ENCODE results near the gene MB. TPM values are rescaled to one million over a fixed set of nuclear protein-coding genes. Genes with fewer than 3 reads are reported as not detected.

MB gene
- total RNA-seq, 1 experiment from 2014 or later: 0.77 TPM

DNA sequence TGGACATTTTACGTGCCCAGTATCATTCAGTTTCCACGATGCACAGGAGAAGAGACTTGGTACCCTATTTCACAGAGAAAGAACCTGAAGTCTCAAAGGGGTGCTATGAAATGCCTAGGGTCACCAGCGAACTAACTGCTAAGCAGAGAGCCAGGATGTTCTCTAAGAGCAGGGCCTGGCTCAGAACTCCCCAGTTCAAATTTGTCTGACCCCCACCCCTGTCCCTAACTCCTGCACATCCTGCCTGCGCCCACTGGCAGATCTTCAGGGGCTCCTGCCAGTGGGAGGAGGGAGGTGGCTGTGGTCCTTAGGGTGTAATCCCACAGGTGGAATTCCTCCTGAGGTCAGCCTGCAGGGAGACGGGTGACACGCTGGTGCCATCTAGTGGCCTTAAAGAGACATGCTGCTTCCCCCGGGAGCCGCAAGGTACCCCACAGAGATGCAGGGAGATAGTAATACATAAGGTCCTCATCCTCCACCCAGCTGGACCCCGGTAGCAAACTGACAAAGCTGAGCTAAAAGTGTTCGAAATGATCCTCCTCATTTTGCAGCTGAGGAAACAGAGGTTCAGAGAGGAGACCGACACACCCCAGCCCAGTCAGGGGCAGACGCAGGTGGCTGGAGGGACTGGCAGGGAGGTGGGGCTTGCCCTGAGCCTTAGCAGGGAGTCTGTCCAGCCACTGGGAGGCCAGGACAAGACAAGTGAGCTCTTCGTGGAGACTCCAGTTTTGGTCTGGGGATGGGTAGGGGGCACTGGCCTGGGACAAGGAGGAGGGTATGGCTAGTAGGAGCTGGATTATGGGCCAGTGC, 34.1 kb downstream of the MB start:
- CTCF ChIA-PET: interaction anchor here (0.6 to 2.3 kb wide), 6 partner anchors 8 to 154 kb away, joined by 3 to 14 read pairs (median 4); partner anchors contain the start of gene RASD2
- TF ChIP-seq, protein P1, sequence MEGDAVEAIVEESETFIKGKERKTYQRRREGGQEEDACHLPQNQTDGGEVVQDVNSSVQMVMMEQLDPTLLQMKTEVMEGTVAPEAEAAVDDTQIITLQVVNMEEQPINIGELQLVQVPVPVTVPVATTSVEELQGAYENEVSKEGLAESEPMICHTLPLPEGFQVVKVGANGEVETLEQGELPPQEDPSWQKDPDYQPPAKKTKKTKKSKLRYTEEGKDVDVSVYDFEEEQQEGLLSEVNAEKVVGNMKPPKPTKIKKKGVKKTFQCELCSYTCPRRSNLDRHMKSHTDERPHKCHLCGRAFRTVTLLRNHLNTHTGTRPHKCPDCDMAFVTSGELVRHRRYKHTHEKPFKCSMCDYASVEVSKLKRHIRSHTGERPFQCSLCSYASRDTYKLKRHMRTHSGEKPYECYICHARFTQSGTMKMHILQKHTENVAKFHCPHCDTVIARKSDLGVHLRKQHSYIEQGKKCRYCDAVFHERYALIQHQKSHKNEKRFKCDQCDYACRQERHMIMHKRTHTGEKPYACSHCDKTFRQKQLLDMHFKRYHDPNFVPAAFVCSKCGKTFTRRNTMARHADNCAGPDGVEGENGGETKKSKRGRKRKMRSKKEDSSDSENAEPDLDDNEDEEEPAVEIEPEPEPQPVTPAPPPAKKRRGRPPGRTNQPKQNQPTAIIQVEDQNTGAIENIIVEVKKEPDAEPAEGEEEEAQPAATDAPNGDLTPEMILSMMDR (IDR thresholded peaks at IDR 0.05; ENCODE audit: insufficient read depth in 1 of 2, low read depth in 1 of 2, low read length in 1 of 2, severe bottlenecking in 1 of 2, unreplicated experiment in 1 of 2): peak; percentile 91 to 92
- BruUV-seq (replicated peaks): no TSS peak
- peaks cover 4% of the 10 kb centered on the region for H3K4me1 Mint-ChIP-seq (ENCODE audit: low read depth, unreplicated experiment)
- Histone ChIP-seq H3K4me1 (no peaks in the 10 kb centered on the region), H3K9me3 (no peaks in the 10 kb centered on the region), H3K27me3 (replicated peaks; ENCODE audit: control insufficient read depth, insufficient read depth, low read length) (no peaks in the 10 kb centered on the region), H3K4me3 (ENCODE audit: low read depth, low read length) (no peak overlapping the region), H3K36me3 (ENCODE audit: control insufficient read depth, insufficient read depth, low read length) (no peaks in the 10 kb centered on the region)
- DNase-seq: peak; percentile 71 to 77
- no peak overlapping the region for H3K4me3 Mint-ChIP-seq (ENCODE audit: unreplicated experiment)
- POLR2A ChIA-PET: no interaction called here
- intact Hi-C loops (cut with micrococcal nuclease; ENCODE audit: unreplicated experiment): loop anchor here (1.0 to 5.0 kb wide), 3 partner anchors 46 to 233 kb away; no protein-coding TSS in a partner anchor
- H3K36me3 Mint-ChIP-seq (ENCODE audit: insufficient read depth, unreplicated experiment): no peaks in the 10 kb centered on the region
- no peak overlapping the region for H3K27ac Mint-ChIP-seq (ENCODE audit: unreplicated experiment)
- no peaks in the 10 kb centered on the region for H3K9me3 Mint-ChIP-seq (ENCODE audit: unreplicated experiment)
- no peaks in the 10 kb centered on the region for H3K27me3 Mint-ChIP-seq (ENCODE audit: insufficient read depth, unreplicated experiment)

- TF ChIP-seq, protein P1 (IDR thresholded peaks at IDR 0.05; ENCODE audit: insufficient read depth in 1 of 2, low read depth in 1 of 2, low read length in 1 of 2, severe bottlenecking in 1 of 2, unreplicated experiment in 1 of 2): no peak
- no peak for DNase-seq
- no peaks in the 10 kb centered on the region for H3K36me3 Mint-ChIP-seq (ENCODE audit: insufficient read depth, unreplicated experiment)
- H3K36me3 ChIP-seq (ENCODE audit: control insufficient read depth, insufficient read depth, low read length): no peaks in the 10 kb centered on the region
- no peaks in the 10 kb centered on the region for H3K9me3 Mint-ChIP-seq (ENCODE audit: unreplicated experiment)
- ChIA-PET CTCF (interaction anchor here (0.6 to 2.3 kb wide), 4 partner anchors 39 to 154 kb away, joined by 3 to 14 read pairs (median 4); partner anchors contain the start of gene RASD2), POLR2A (interaction anchor here (0.6 kb wide), 1 partner anchor 283 kb away, joined by 3 read pairs; the partner anchor contains the start of gene TOM1)
- peaks cover 4% of the 10 kb centered on the region for H3K4me1 Mint-ChIP-seq (ENCODE audit: low read depth, unreplicated experiment)
- no TSS peak for BruUV-seq (replicated peaks)
- no peaks in the 10 kb centered on the region for H3K9me3 ChIP-seq
- no peak overlapping the region for H3K4me3 Mint-ChIP-seq (ENCODE audit: unreplicated experiment)
- no peak overlapping the region for H3K27ac Mint-ChIP-seq (ENCODE audit: unreplicated experiment)
- H3K27me3 ChIP-seq (replicated peaks; ENCODE audit: control insufficient read depth, insufficient read depth, low read length): no peaks in the 10 kb centered on the region
- H3K4me1 ChIP-seq: no peaks in the 10 kb centered on the region
- no peaks in the 10 kb centered on the region for H3K27me3 Mint-ChIP-seq (ENCODE audit: insufficient read depth, unreplicated experiment)
- H3K4me3 ChIP-seq (ENCODE audit: low read depth, low read length): no peak overlapping the region
- intact Hi-C loops (cut with micrococcal nuclease; ENCODE audit: unreplicated experiment): loop anchor here (5.0 kb wide), 1 partner anchor 45 kb away; no protein-coding TSS in a partner anchor
Measured at GRCh38 chr22:35582218-35582860, 34.8 kb downstream of the MB start.

DNA sequence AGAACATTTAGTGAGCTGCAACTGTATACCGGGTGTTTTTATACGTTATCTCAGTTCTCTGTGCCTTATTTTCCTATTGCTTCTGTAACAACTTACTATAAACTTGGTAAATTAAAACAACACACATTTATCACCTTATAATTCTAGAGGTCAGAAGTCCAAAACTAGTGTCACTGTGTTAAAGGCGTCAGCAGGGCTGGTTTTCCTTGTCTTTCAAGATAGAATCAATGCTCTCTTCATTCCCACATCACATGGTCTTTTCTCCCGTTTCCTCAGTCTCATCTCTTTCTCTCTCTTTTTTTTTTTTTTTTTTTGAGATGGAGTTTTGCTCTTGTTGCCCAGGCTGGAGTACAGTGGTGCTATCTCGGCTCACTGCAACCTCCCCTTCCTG, 36.1 kb downstream of the MB start:
- H3K9me3 Mint-ChIP-seq (ENCODE audit: unreplicated experiment): no peaks in the 10 kb centered on the region
- POLR2A ChIA-PET: no interaction called here
- H3K36me3 Mint-ChIP-seq (ENCODE audit: insufficient read depth, unreplicated experiment): no peaks in the 10 kb centered on the region
- TF ChIP-seq, protein P1 (IDR thresholded peaks at IDR 0.05; ENCODE audit: insufficient read depth in 1 of 2, low read depth in 1 of 2, low read length in 1 of 2, severe bottlenecking in 1 of 2, unreplicated experiment in 1 of 2): no peak
- no peaks in the 10 kb centered on the region for H3K27me3 Mint-ChIP-seq (ENCODE audit: insufficient read depth, unreplicated experiment)
- Histone ChIP-seq H3K27me3 (replicated peaks; ENCODE audit: control insufficient read depth, insufficient read depth, low read length) (no peaks in the 10 kb centered on the region), H3K36me3 (ENCODE audit: control insufficient read depth, insufficient read depth, low read length) (no peaks in the 10 kb centered on the region), H3K9me3 (no peaks in the 10 kb centered on the region), H3K4me1 (no peaks in the 10 kb centered on the region), H3K4me3 (ENCODE audit: low read depth, low read length) (no peak overlapping the region)
- CTCF ChIA-PET: no interaction called here
- DNase-seq: no peak
- H3K27ac Mint-ChIP-seq (ENCODE audit: unreplicated experiment): no peak overlapping the region
- intact Hi-C loops (cut with micrococcal nuclease; ENCODE audit: unreplicated experiment): loop anchor here (5.0 kb wide), 1 partner anchor 44 kb away; no protein-coding TSS in a partner anchor
- no peak overlapping the region for H3K4me3 Mint-ChIP-seq (ENCODE audit: unreplicated experiment)
- H3K4me1 Mint-ChIP-seq (ENCODE audit: low read depth, unreplicated experiment): peaks cover 4% of the 10 kb centered on the region
- BruUV-seq (replicated peaks): no TSS peak

Data from Caco-2 (cell line).